HG02884 (cell line): Measurements from ENCODE around the gene PRR20E.
"Not testable (repeated sequence)": the region's sequence is repeated elsewhere in the genome, so short reads cannot be mapped to it uniquely, and the experiment has no call there.

Source experiments
- ATAC-seq: cut with Tn5 transposase; IDR thresholded peaks from one replicate; pipeline ENCODE4 v1.9.1; 2021; ENCODE audit warnings: mild to moderate bottlenecking, moderate library complexity; ENCODE audit not compliant: unreplicated experiment

PRR20E gene

GRCh38 chr13:57166897-57167296, at the start of gene PRR20E:
Gene PRR20E, plus strand, starts transcription at chr13:57167197. Its CDS starts 387 bp downstream, at chr13:57167584.
- not testable (repeated sequence) for ATAC-seq

DNA sequence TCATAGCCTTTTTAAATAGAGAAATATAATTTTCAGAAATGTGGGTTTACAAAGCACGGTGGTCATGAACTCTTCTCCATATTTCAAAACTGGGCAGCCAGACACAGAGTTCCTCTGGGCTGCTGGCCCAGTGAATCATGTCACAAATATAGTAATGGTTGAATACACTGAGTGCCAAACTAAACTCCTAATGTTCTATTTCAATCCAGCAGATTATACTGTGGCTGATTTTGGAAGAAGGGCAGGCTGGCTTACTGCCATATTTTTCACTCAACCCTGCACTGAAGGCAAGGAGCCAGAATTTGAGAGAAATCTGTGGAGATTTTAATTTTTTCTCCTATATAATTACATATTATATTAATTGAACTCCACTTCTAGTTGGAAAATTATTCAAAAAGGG, 43.3 kb upstream of the PRR20E start:
- ATAC-seq, result no peak

- no peak for ATAC-seq
These were observed 38.1 kb upstream of the PRR20E start for GRCh38 chr13:57128909-57129308.

DNA sequence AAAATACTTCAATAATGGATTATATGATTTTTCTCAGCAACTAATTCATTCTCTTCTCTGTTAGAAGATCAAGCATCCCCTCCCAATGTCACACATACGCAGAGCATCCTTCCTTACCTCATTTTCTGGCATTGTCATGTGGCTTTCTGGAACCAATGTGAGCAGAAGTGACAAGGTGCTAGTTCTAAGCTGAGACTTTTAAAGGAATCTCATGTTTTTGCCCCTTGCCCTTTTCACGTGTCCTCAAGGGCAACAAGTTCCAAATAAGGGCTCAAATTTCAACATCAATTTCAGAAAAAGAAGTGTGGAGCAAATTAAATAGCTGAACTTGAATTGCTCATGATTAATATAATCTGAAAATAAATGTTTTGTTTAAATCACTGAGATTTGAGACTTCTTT, 30.9 kb upstream of the PRR20E start:
- no peak for ATAC-seq

DNA sequence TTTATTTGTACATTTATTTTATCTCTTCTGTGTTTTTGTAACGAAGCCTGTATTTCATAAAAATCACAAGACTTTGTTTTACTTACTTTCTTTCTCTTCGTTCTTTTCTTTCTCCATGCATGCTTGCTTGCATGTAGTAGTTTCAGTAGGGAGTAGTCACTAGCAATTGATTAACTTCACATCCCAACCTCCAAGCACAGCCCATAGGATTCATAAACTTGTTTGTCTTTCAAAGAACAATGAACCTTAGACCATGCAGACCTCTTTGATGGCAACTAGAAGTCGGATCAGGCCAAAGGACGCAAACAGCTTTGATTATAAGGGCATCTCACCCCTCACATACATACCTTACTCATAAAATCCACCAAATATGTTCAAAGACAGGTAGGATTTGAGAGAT, 29.4 kb upstream of the PRR20E start:
- no peak for ATAC-seq

GRCh38 chr13:57138988-57139387, 28.0 kb upstream of the PRR20E start:
- ATAC-seq, result no peak

GRCh38 chr13:57139781-57140180, 27.2 kb upstream of the PRR20E start:
- ATAC-seq, result not testable (repeated sequence)

DNA sequence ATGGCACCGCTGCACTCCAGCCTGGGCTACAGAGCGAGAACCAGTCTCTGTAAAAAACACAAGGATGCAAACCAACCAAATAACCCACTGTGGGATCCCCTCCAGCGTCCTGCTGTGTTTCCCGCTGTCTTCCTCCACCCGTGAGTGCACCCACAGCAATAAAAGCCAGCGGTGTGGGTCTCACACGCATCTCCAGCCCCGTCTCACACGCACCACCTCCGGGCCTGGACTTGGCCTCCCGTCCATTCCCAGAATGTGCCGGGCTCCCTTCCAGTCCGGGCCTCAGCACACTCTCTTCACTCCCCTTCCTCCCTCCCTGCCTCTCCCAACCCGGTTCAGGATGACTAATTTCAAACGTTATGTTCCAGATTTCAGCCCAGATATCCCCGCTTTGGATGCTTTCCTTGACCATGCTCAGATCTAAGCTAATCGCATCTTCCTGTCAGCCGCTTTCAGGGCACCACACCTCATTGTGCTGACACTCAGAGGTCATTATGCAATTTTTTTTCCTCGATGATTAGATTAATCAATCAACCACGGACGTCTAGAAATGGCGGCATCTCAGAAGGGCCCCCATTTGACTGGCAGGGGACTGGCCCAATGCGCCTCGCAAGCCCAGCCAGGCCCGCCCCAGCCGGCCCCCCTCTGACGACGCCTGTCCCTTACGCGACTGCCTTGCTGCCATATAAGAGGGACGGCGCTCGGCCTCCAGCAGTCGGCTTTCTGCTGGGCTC, 26.6 kb upstream of the PRR20E start, which contains the start of gene PRR20A:
PRR20A (plus strand) TSS at position 684 of the 734 bp plus-strand sequence. CDS start 387 bp downstream, outside the sequence.
- ATAC-seq, result not testable (repeated sequence)

DNA sequence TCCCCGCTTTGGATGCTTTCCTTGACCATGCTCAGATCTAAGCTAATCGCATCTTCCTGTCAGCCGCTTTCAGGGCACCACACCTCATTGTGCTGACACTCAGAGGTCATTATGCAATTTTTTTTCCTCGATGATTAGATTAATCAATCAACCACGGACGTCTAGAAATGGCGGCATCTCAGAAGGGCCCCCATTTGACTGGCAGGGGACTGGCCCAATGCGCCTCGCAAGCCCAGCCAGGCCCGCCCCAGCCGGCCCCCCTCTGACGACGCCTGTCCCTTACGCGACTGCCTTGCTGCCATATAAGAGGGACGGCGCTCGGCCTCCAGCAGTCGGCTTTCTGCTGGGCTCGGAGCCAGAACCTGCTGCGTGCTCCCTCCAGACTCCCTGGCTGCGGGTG, 19.8 kb upstream of the PRR20E start, which contains the start of gene PRR20B:
PRR20B (plus strand) TSS at position 301 of the 400 bp plus-strand sequence. CDS start 387 bp downstream, outside the sequence.
- ATAC-seq, result not testable (repeated sequence)

- not testable (repeated sequence) for ATAC-seq
These were observed 18.9 kb upstream of the PRR20E start for GRCh38 chr13:57148106-57148505.

GRCh38 chr13:57153761-57154160, 13.2 kb upstream of the PRR20E start, which contains the start of gene PRR20C:
Gene PRR20C, plus strand, starts transcription at chr13:57154061. Its CDS starts 387 bp downstream, at chr13:57154448.
- ATAC-seq, result not testable (repeated sequence)

- not testable (repeated sequence) for ATAC-seq
These were observed 6.7 kb upstream of the PRR20E start, which contains the start of gene PRR20D for GRCh38 chr13:57160332-57160731. Gene PRR20D, plus strand, starts transcription at chr13:57160632. Its CDS starts 387 bp downstream, at chr13:57161019.

DNA sequence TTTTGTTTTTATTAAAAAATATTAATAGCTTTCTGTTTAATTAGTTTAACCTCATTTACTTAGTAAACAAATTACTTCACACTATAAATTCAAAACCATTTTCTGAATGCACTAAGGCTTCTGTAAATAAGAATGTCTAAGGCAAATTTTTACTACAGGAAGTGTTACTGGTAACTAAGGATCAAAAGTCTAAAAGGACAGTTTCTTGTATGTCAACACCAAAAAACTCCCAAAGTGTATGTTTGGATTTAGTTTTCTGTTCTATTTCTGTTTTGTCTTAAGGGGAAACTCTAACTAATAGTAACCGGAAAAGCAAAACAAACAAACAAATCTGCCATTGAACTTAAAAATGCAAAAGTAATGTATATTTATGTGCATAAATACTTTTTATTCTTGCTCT, 24.7 kb downstream of the PRR20E start:
- no peak for ATAC-seq

GRCh38 chr13:57212989-57213388, 46.0 kb downstream of the PRR20E start:
- no peak for ATAC-seq
